A172 (cell line): ENCODE data around the gene PRKCD. TPM values are rescaled to one million over a fixed set of nuclear protein-coding genes. Genes with fewer than 3 reads are reported as not detected.

ENCODE experiments used
- DNase-seq: peaks from one replicate; pipeline ENCODE4 v3.0.0-alpha.2; 2015; ENCODE audit warnings: low spot score
- total RNA-seq: library from RNA; depleted of rRNA; stranded (reverse); fragments of >200 nt; shearing (Covaris generic); gene quantifications from 2 replicates; pipeline ENCODE4 v1.2.3, GENCODE V29; 2014; rRNA removed

PRKCD gene
- total RNA-seq, 1 experiment from 2014 or later = 3.4 TPM

GRCh38 chr3:53232641-53233377 is 71.8 kb downstream of the PRKCD start:
- DNase-seq = no peak

DNA sequence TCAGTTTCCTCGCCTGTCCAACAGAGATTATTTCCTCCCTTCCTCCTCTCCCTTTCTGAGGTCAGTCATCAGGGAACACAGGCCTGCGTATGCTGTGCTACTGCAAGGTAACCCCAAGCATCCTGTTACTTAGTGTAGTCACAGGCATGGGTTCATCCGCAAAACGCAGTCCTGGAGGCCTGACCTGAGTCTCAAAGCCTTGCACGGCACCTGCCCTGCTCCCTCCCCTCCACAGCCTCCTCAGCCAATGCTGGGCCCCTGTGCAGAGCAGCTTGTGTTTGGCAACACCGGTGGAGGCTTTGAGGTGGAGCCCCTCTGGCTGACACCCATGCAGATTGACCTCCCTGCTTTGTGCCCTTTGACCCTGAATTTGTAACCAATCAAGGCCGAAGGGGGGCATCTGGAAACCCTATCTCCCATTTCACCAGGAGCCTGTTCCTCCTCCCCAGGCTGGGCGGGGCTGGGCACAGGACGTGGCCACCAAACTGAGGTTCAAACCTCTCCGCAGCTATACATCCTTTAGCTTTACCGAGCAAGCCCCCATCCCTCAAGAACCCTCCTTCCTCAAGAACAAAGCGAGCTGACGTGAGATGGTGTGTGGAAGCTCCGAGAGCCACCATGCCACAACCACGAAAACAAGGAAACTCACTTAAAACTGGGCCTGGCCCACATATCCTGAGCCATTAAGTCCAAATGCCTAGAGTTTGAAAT is 73.3 kb downstream of the PRKCD start:
- no peak for DNase-seq

GRCh38 chr3:53234841-53235232 is 73.8 kb downstream of the PRKCD start:
- DNase-seq = no peak

- no peak for DNase-seq
Measured at GRCh38 chr3:53235545-53235944, 74.5 kb downstream of the PRKCD start.

DNA sequence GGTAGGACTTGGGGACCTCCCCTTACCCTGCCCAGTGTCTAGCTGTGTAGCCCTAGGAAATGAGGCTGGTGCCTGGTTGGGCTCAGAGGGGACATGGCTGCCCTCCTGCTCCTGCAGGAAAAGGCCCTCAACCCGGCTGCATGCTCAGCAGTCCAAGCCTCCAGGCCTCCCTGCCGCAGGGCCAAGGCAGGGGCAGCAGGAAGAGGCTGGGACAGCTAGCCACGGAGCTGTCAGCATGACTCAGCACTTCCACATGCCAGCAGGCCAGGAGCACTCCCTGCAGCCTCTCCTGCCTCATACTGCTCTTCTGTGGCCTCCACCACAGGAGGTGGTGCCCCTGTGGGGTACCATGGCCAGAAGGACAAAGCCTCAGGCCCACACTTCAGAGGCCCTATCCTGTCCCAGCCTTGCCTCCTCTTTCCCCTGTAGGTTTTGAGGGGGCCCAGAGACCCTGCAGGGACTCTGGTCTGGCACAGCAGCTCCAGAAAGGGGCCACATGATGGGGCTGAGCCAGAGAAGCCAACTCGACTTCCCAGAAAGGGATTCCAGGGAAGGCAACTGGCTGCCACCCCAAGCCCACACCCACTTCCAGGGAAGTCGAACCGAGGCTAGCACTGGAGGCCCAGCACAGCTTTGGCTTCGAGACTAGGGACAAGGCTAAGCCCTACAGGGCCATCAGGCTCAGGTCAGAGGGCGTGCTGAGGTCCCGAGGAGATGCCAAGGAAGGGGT is 75.3 kb downstream of the PRKCD start:
- peak; percentile 85 for DNase-seq

- DNase-seq = peak; percentile 97
Measured at GRCh38 chr3:53238051-53238850, 77.2 kb downstream of the PRKCD start.

GRCh38 chr3:53238886-53239285 is 77.9 kb downstream of the PRKCD start:
- peak; percentile 67 for DNase-seq

DNA sequence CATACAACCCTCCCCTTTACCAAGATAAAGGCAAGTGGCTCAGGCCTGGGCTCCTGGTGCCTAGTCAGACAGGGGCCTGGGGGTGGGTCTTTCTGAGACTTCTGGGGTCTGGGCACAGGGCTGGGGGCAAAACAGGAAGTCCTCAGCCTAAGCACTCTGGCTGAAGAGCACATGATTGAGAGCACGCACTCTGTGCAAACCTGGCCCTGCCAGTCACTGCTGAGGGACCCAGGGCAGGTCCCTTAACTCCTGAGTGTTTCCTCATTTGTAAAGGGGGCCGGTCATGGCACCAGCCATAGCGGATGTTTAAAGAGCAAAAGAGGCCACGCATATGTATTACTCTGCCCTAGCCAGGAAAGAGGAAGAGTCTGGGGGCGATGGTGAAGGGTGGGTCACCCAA is 78.8 kb downstream of the PRKCD start:
- no peak for DNase-seq

- DNase-seq = no peak
Measured at GRCh38 chr3:53240989-53241972, 80.3 kb downstream of the PRKCD start.

DNA sequence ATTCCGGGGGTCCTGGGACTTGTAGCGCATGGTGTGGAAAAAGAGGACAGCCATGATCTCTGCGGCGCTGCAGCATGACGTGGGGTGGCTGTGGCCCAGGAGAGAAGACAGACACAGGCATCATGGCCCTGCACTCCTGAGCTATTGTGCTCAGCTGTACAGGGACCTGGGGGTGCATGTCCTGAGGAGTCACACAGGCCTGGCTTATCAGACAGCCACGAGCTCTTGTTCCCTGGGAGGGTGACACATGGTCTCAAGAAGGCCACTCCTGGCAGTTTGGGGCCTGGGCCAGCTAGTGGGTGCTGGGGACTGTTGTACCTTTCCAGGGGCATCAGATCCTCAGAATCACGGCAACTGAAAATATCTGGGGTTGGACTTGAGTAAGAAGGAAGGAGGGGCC is 81.1 kb downstream of the PRKCD start:
- DNase-seq = no peak

Other genes starting within 250 kb of the PRKCD start
- 15.8 and 25.0 TPM in 2 replicates for gene SFMBT1, start 115.1 kb upstream of the PRKCD start, total RNA-seq
- gene RFT1, start 30.8 kb upstream of the PRKCD start, total RNA-seq = 27.0 and 33.6 TPM in 2 replicates
- gene TKT, start 94.8 kb downstream of the PRKCD start, total RNA-seq = 406 and 438 TPM in 2 replicates
- 13.8 and 14.4 TPM in 2 replicates for gene DCP1A, start 186.3 kb downstream of the PRKCD start, total RNA-seq